ENCODE data around the gene CPT1C.

DNA sequence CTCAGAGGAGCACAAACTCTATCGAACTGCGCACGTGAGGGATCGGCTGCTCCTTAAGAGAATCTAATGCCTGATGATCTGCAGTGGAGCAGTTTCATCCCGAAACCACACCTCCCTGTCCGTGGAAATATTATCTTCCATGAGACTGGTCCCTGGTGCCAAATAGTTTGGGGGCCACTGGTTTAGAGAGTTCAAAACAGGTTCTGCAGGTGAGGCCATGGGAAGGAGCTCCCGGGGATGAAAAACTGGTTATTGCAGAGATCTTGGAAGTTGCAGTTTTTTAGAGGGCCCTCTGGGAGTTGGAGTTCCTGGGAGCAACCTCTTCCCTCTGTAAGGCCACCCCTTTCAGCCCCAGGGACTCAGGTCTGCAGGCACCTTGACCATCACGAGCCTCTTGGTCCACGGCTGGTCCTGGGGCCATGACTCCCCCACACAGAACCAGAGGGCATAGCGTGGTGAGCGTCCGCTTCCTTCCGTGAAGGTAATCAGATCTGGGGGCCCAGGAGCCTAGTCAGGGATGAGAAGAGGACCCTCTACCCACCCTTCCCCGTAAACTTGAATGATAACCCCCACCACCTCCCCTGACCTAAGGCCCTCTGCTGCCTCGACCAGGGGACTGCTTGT, 30.5 kb upstream of the CPT1C start:
- TF ChIP-seq, protein P1, sequence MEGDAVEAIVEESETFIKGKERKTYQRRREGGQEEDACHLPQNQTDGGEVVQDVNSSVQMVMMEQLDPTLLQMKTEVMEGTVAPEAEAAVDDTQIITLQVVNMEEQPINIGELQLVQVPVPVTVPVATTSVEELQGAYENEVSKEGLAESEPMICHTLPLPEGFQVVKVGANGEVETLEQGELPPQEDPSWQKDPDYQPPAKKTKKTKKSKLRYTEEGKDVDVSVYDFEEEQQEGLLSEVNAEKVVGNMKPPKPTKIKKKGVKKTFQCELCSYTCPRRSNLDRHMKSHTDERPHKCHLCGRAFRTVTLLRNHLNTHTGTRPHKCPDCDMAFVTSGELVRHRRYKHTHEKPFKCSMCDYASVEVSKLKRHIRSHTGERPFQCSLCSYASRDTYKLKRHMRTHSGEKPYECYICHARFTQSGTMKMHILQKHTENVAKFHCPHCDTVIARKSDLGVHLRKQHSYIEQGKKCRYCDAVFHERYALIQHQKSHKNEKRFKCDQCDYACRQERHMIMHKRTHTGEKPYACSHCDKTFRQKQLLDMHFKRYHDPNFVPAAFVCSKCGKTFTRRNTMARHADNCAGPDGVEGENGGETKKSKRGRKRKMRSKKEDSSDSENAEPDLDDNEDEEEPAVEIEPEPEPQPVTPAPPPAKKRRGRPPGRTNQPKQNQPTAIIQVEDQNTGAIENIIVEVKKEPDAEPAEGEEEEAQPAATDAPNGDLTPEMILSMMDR (IDR thresholded peaks at IDR 0.05; ENCODE audit: low read depth, low read length, poor library complexity, severe bottlenecking), result no peak
- TF ChIP-seq EZH2phosphoT487 (IDR thresholded peaks at IDR 0.05; ENCODE audit: borderline replicate concordance, low read length), result no peak
